Spinal cord (tissue), 10 donors: Measurements from ENCODE around the gene ANKAR. TPM values are rescaled to one million over a fixed set of nuclear protein-coding genes. Genes with fewer than 3 reads are reported as not detected.
"Not testable (repeated sequence)": the region's sequence is repeated elsewhere in the genome, so short reads cannot be mapped to it uniquely, and the experiment has no call there.

Experiments
- DNase-seq, 6 donors: peaks; one replicate each; pipeline versions ENCODE4 v3.0.0 to v3.0.0-alpha.2; 2013 to 2015; ENCODE audit warnings: low spot score in 6 of 6, low read depth in 4 of 6
- H3K27ac ChIP-seq: one replicate; pipeline ENCODE4 v1.5.1; 2013; ENCODE audit warnings: low read depth, low read length, control low read depth
- H3K27me3 ChIP-seq: one replicate; pipeline ENCODE4 v1.6.1; 2013; ENCODE audit warnings: low read length; ENCODE audit not compliant: control insufficient read depth, insufficient read depth
- H3K36me3 ChIP-seq: one replicate; pipeline ENCODE4 v1.6.1; 2013; ENCODE audit warnings: low read length; ENCODE audit not compliant: control insufficient read depth, insufficient read depth
- H3K4me1 ChIP-seq: one replicate; pipeline ENCODE4 v1.6.1; 2013; ENCODE audit warnings: low read length; ENCODE audit not compliant: control insufficient read depth, insufficient read depth
- H3K4me3 ChIP-seq: one replicate; pipeline ENCODE4 v1.5.1; 2013; ENCODE audit warnings: low read depth, low read length, control low read depth
- H3K9me3 ChIP-seq: one replicate; pipeline ENCODE4 v1.6.1; 2013; ENCODE audit warnings: low read length; ENCODE audit not compliant: control insufficient read depth, insufficient read depth
- whole genome bisulfite sequencing: methylation state at CpG from one replicate; pipeline ENCODE4 v1.1.5; 2013; ENCODE audit warnings: missing lambda C conversion rate; ENCODE audit not compliant: insufficient coverage; 5-methylcytosine and 5-hydroxymethylcytosine counted together
- polyA plus RNA-seq, 2 donors: library from polyadenylated mRNA; unstranded; fragments of 120-200 nt; gene quantifications; one replicate each; pipeline ENCODE4 v1.2.1, GENCODE V29; 2013; ENCODE audit not compliant: insufficient read length in 2 of 2
- total RNA-seq, 2 donors: library from RNA; depleted of rRNA in 1 of 2; stranded (reverse); fragments of 120-200 nt in 1 of 2; fragments of >200 nt in 1 of 2; gene quantifications; one replicate each; pipeline versions ENCODE4 v1.2.3 to v1.2.4, GENCODE V29; 2013 to 2014
- donor health status: healthy.

The ANKAR gene
- total and polyA plus RNA-seq, 4 donors, result 6.4 to 41.7 (median 14.9) TPM

DNA sequence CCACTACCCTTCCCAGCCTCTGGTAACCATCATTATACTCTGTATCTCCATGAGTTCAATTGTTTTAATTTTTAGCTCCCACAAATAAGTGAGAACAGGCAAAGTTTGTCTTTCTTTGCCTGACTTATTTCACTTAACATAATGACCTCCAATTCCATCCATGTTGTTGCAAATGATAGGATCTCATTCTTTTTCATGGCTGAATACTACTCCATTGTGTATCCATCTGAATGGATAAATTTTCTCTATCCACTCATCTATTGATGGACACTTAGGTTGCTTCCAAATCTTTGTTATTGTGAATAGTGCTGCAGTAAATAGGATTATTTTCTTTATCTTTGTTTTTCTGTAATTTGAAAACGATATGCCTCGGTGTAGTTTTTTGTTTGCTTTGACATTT lies 26.2 kb downstream of the ANKAR start:
- Histone ChIP-seq H3K4me3 (no peak overlapping the region), H3K27me3 (no peaks in the 10 kb centered on the region), H3K9me3 (no peaks in the 10 kb centered on the region), H3K4me1 (no peaks in the 10 kb centered on the region), H3K36me3 (no peaks in the 10 kb centered on the region), H3K27ac (no peak overlapping the region)
- no peak for DNase-seq
- no CpG with 5 or more reads among the region's 2 CpGs for WGBS

DNA sequence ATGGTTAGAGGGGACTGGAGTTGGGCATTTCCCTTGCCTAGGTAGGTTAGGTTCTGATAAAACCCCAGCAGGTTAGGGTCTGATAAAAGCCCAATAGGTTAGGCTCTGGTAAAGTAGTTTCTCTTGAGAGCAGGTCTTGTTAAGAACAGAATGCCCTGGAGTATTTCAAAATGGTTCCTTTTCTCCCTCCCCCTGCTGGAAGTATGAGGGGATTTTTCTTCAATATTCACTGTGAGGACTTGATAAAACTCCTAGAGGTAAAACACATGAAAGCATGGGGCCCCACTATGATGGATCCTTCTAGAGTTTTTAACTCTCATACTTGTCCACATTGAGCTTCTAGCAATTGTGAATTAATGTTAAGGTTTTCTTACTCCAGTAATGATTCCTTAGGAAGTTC lies 27.6 kb downstream of the ANKAR start:
- no peaks in the 10 kb centered on the region for H3K27me3 ChIP-seq
- H3K9me3 ChIP-seq, result no peaks in the 10 kb centered on the region
- no peaks in the 10 kb centered on the region for H3K36me3 ChIP-seq
- H3K4me3 ChIP-seq, result no peak overlapping the region
- no peak overlapping the region for H3K27ac ChIP-seq
- no peak for DNase-seq
- H3K4me1 ChIP-seq, result no peaks in the 10 kb centered on the region

DNA sequence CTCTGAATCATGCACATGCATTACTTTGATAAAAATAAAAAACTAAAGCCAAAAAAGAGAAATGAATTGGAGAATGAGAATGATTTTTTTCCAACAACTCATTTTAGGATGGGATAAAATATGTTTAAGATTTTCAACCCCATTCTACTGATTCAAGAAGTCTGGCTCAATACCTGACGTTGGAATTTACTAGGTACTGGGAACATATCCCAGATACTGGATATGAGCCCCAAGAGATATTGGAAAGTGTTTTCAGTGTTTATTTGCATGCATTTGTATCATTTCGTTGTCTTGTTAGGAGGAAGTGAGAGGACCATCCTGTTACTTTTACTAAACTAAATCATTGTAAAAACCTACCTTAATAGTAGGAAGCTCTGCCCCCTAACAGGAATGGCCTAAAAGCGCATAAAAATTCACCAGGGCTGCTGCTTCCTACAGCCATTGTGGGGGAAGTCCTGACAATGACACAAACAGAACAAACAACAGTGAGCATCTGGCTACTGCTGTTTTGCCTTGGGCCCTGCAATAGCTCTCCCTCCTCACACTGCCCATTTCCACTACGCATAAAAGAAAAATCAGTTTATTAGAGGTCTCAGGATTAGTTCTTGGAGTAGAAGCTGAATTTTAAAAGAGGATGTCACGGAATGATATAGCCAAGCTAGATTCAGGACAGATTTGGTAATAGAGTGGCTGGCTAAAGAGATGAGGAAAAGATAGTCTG lies 35.2 kb downstream of the ANKAR start:
- WGBS, result 94% methylated on average over 2 of the region's 5 CpGs
- no peaks in the 10 kb centered on the region for H3K36me3 ChIP-seq
- no peaks in the 10 kb centered on the region for H3K27me3 ChIP-seq
- no peak overlapping the region for H3K27ac ChIP-seq
- H3K4me3 ChIP-seq, result no peak overlapping the region
- DNase-seq, result peak in 2 of 6 donors; percentile 1 to 37
- H3K4me1 ChIP-seq, result no peaks in the 10 kb centered on the region
- H3K9me3 ChIP-seq, result no peaks in the 10 kb centered on the region

DNA sequence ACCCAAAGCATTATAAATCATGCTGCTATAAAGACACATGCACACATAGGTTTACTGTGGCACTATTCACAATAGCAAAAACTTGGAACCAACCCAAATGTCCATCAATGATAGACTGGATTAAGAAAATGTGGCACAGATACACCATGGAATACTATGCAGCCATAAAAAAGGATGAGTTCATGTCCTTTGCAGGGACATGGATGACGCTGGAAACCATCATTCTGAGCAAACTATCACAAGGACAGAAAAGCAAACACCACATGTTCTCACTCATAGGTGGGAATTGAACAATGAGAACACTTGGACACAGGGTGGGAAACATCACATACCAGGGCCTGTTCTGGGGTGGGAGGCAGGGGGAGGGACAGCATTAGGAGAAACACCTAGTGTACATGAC lies 43.1 kb downstream of the ANKAR start:
- H3K36me3 ChIP-seq, H3K4me3 ChIP-seq, H3K27ac ChIP-seq, H3K27me3 ChIP-seq, DNase-seq, H3K9me3 ChIP-seq, H3K4me1 ChIP-seq: not testable (repeated sequence)
- no CpG with 5 or more reads among the region's 1 CpG for WGBS

DNA sequence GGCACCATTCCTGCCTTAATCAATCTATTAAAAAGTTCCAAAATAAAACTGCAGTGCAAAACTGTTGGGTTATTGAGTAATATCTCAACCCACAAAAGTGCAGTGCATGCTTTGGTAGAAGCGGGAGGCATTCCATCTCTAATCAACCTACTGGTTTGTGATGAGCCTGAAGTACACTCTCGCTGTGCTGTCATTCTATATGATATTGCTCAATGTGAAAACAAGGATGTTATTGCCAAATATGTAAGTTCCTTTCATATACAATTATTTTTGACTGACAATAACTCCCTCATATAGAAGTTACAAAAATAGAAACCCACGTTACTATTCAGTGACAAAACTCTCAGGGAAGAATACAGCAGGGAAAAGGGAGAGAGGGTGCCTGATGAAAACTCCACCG lies 45.1 kb downstream of the ANKAR start:
- no peak overlapping the region for H3K27ac ChIP-seq
- no peaks in the 10 kb centered on the region for H3K9me3 ChIP-seq
- H3K36me3 ChIP-seq, result no peaks in the 10 kb centered on the region
- DNase-seq, result no peak
- H3K4me3 ChIP-seq, result no peak overlapping the region
- H3K4me1 ChIP-seq, result no peaks in the 10 kb centered on the region
- no peaks in the 10 kb centered on the region for H3K27me3 ChIP-seq
- WGBS, result no CpG with 5 or more reads among the region's 4 CpGs

DNA sequence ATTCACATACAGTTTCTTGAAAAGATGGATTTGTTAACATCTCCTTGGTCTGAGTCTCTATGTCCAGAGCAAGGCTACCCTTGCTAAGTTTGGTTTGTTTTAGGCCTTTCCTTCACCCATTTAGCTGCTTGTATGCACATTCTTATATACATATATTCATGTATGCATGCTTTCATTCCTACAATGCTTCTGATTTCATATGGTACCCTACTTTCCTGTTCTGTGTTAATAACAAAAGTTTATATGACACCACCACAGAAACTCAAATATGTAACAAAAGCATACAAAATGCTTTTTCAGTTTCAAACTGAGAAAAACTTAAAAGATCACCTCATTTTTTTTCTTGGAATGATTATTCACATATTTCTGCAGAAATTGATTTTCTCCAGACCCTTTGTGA lies 48.7 kb downstream of the ANKAR start:
- no peaks in the 10 kb centered on the region for H3K4me1 ChIP-seq
- DNase-seq, result no peak
- H3K9me3 ChIP-seq, result no peaks in the 10 kb centered on the region
- no peak overlapping the region for H3K27ac ChIP-seq
- no peaks in the 10 kb centered on the region for H3K27me3 ChIP-seq
- no peaks in the 10 kb centered on the region for H3K36me3 ChIP-seq
- no peak overlapping the region for H3K4me3 ChIP-seq

Other genes starting within 250 kb of the ANKAR start
- gene WDR75, start 233.2 kb upstream of the ANKAR start, total RNA-seq, result 10 to 100 TPM; 44.6 to 76.9 TPM
- gene WDR75, start 233.2 kb upstream of the ANKAR start, polyA plus RNA-seq, result 10 to 100 TPM; 42.3 to 44.0 TPM
- gene SLC40A1, start 93.9 kb upstream of the ANKAR start, total RNA-seq, result 100 to 1,000 TPM in 1 of 2 donors, 10 to 100 TPM in 1; 47.7 to 156 TPM
- 10 to 100 TPM; 25.7 to 36.1 TPM for gene SLC40A1, start 93.9 kb upstream of the ANKAR start, polyA plus RNA-seq
- 10 to 100 TPM; 58.8 to 73.1 TPM for gene ASNSD1, start 13.2 kb upstream of the ANKAR start, total RNA-seq
- gene ASNSD1, start 13.2 kb upstream of the ANKAR start, polyA plus RNA-seq, result 10 to 100 TPM; 53.9 to 54.1 TPM
- 10 to 100 TPM; 17.4 to 21.3 TPM for gene OSGEPL1, start 88.1 kb downstream of the ANKAR start, total RNA-seq
- gene OSGEPL1, start 88.1 kb downstream of the ANKAR start, polyA plus RNA-seq, result 10 to 100 TPM; 17.4 to 18.7 TPM
- 10 to 100 TPM; 93.1 to 93.2 TPM for gene ORMDL1, start 109.7 kb downstream of the ANKAR start, total RNA-seq
- gene ORMDL1, start 109.7 kb downstream of the ANKAR start, polyA plus RNA-seq, result 100 to 1,000 TPM in 1 of 2 donors, 10 to 100 TPM in 1; 95.5 to 105 TPM
- gene PMS1, start 109.8 kb downstream of the ANKAR start, total RNA-seq, result 10 to 100 TPM; 29.8 to 61.0 TPM
- gene PMS1, start 109.8 kb downstream of the ANKAR start, polyA plus RNA-seq, result 10 to 100 TPM; 28.9 to 32.1 TPM